KMS-11 (cell line): ENCODE data around the gene ATP6V0D1.

Experiments used
- H2AFZ ChIP-seq: fragments of 200-600 bp; sonication (generic); 2 replicates; pipeline ENCODE4 v1.6.1; 2016; ENCODE audit warnings: antibody characterized with exemption, mixed run types, low read depth
- H3K27ac ChIP-seq: fragments of 200-600 bp; sonication (generic); 2 replicates; pipeline ENCODE4 v1.6.1; 2016; ENCODE audit warnings: mild to moderate bottlenecking, mixed run types
- H3K27me3 ChIP-seq: fragments of 200-600 bp; sonication (generic); 2 replicates; pipeline ENCODE4 v1.6.1; 2017; ENCODE audit warnings: mild to moderate bottlenecking, low read depth, mixed run types, moderate library complexity; ENCODE audit not compliant: insufficient read depth
- H3K36me3 ChIP-seq: fragments of 200-600 bp; sonication (generic); 2 replicates; pipeline ENCODE4 v1.6.1; 2017; ENCODE audit warnings: mild to moderate bottlenecking, mixed run types; ENCODE audit not compliant: insufficient read depth
- H3K4me1 ChIP-seq: fragments of 200-600 bp; sonication (generic); 2 replicates; pipeline ENCODE4 v1.6.1; 2016; ENCODE audit warnings: mild to moderate bottlenecking, low read depth, mixed run types; ENCODE audit not compliant: poor library complexity, severe bottlenecking
- H3K4me2 ChIP-seq: fragments of 200-600 bp; sonication (generic); 2 replicates; pipeline ENCODE4 v1.7.0; 2016; ENCODE audit warnings: mild to moderate bottlenecking, mixed run types
- H3K4me3 ChIP-seq: fragments of 200-600 bp; sonication (generic); IDR thresholded peaks from 2 replicates; pipeline ENCODE4 v1.6.1; 2017; ENCODE audit warnings: low read depth, low read length, mixed read lengths; ENCODE audit not compliant: insufficient read depth
- H3K79me2 ChIP-seq: fragments of 200-600 bp; sonication (generic); 2 replicates; pipeline ENCODE4 v1.6.1; 2016; ENCODE audit warnings: low read depth, mixed run types; ENCODE audit not compliant: insufficient read depth
- H3K9ac ChIP-seq: fragments of 200-600 bp; sonication (generic); 2 replicates; pipeline ENCODE4 v1.6.1; 2016; ENCODE audit warnings: mild to moderate bottlenecking, mixed run types
- H4K20me1 ChIP-seq: fragments of 200-600 bp; sonication (generic); 2 replicates; pipeline ENCODE4 v1.6.1; 2016; ENCODE audit warnings: mild to moderate bottlenecking, mixed run types; ENCODE audit not compliant: insufficient read depth
- CTCF ChIP-seq: fragments of 200-600 bp; sonication (generic); conservative IDR thresholded peaks from 2 replicates; pipeline ENCODE4 v1.6.1; 2017; ENCODE audit warnings: low read depth, mild to moderate bottlenecking, antibody characterized with exemption, low read length, moderate library complexity, mixed read lengths

Gene ATP6V0D1

DNA sequence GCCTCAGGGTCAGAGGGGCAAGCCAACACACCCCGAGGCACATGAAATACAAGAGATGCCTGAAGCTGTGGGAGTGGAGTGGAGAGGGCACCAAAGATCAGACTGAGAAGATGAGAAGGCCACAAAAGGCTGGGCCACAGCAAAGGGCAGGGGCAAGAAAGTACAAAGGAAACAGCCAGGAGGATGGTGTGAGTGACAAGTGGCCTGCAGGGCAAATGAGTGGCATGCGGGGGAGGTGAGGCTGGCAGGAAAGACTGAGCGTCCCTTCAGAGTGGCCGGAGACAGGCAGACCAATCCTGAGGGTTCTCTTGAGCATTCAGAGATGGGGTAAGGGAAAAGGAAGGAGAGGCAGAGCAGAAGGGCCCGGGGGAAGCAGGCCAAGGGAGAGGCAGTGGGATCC, 26.9 kb downstream of the ATP6V0D1 start:
- no peak for TF ChIP-seq CTCF
- Histone ChIP-seq H2AFZ (no peak overlapping the region), H3K4me3 (no peak overlapping the region), H3K4me2 (no peak overlapping the region), H3K27ac (no peak overlapping the region), H4K20me1 (no peaks in the 10 kb centered on the region), H3K36me3 (no peaks in the 10 kb centered on the region), H3K4me1 (peaks cover 8% of the 10 kb centered on the region), H3K9ac (no peak overlapping the region), H3K27me3 (no peaks in the 10 kb centered on the region), H3K79me2 (no peaks in the 10 kb centered on the region)

- TF ChIP-seq CTCF, result no peak
- no peak overlapping the region for H3K4me3 ChIP-seq
- no peak overlapping the region for H3K4me2 ChIP-seq
- no peak overlapping the region for H3K9ac ChIP-seq
- no peaks in the 10 kb centered on the region for H3K27me3 ChIP-seq
- H2AFZ ChIP-seq, result no peak overlapping the region
- H3K27ac ChIP-seq, result no peak overlapping the region
- no peaks in the 10 kb centered on the region for H4K20me1 ChIP-seq
- H3K36me3 ChIP-seq, result no peaks in the 10 kb centered on the region
- H3K4me1 ChIP-seq, result peaks cover 8% of the 10 kb centered on the region
- no peaks in the 10 kb centered on the region for H3K79me2 ChIP-seq
Observed at GRCh38 chr16:67451704-67452435, 29.1 kb downstream of the ATP6V0D1 start.

DNA sequence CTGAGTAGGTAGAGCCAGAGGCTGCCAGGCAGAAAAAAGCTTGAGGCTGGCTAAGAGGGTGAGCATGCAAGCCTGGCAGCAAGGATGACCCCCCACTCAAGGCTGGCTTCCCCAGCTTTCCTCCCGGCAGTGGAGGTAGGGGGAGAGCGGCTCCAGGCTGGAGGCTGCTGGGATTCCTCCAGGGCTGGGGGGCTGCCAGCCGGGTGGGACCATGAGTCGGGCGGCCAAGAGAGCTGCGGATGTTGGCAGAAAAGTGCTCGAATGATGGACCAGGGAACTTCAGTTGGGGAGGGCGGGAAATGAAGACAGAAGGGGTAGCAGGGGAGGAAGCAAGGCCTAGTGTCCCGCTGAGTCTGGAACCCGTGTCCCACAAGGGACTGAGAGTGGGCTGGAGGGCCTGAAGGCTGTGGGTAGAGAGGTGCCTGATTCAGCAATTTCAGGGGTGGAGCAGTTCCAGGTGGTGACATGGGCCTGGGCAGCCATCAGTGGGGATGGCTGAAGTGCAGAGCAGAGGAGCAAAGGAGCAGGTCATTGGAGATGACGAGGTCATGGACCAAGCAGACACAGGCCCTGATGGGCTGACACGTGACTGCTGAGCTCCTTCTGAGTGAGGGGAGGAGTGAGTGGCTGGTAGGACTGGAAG, 29.8 kb downstream of the ATP6V0D1 start:
- H4K20me1 ChIP-seq, result no peaks in the 10 kb centered on the region
- H3K9ac ChIP-seq, result no peak overlapping the region
- no peak overlapping the region for H3K4me2 ChIP-seq
- no peak overlapping the region for H2AFZ ChIP-seq
- no peak overlapping the region for H3K4me3 ChIP-seq
- no peaks in the 10 kb centered on the region for H3K36me3 ChIP-seq
- TF ChIP-seq CTCF, result no peak
- peaks cover 8% of the 10 kb centered on the region for H3K4me1 ChIP-seq
- no peak overlapping the region for H3K27ac ChIP-seq
- no peaks in the 10 kb centered on the region for H3K79me2 ChIP-seq
- H3K27me3 ChIP-seq, result no peaks in the 10 kb centered on the region

DNA sequence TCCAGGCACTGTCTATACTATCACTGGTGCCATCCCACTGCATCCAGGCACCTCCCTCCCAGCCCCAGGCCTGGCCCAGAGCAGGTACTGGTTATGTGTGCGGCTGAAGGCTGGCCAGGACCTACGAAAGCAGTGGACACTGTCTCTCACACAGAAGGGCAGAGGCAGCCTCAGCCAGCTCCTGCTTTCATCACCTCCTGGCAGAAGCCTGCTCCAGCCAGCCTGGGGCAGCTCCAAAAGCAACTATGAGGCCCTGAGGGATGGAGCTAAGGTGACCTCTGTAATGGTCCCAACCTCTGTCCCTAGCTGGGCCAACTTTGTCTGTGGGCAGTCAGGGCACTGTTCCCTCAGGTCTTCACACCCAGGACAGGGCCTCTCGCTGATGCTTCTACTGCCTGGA, 31.2 kb downstream of the ATP6V0D1 start:
- Histone ChIP-seq H4K20me1 (no peaks in the 10 kb centered on the region), H3K36me3 (no peaks in the 10 kb centered on the region), H3K4me1 (peaks cover 8% of the 10 kb centered on the region), H2AFZ (no peak overlapping the region), H3K4me2 (no peak overlapping the region), H3K79me2 (no peaks in the 10 kb centered on the region), H3K27ac (no peak overlapping the region), H3K4me3 (no peak overlapping the region), H3K9ac (no peak overlapping the region), H3K27me3 (no peaks in the 10 kb centered on the region)
- TF ChIP-seq CTCF, result no peak
